Gastroesophageal sphincter (tissue), 4 donors: ENCODE results near the gene KIF26B. TPM values are rescaled to one million over a fixed set of nuclear protein-coding genes. Genes with fewer than 3 reads are reported as not detected.

Experiments used
- ATAC-seq: fragments of 150-250 bp; one replicate; pipeline ENCODE4 v1.9.1; 2016; ENCODE audit warnings: mild to moderate bottlenecking, moderate library complexity
- H3K27ac ChIP-seq, 4 donors: fragments of 200-600 bp; sonication (generic) in 3 of 4; 1 replicate in 3 of 4; 2 replicates in 1 of 4; pipeline ENCODE4 v1.5.1; 2016 to 2019
- H3K27me3 ChIP-seq: fragments of 200-600 bp; sonication (generic); one replicate; pipeline ENCODE4 v1.5.1; 2019
- H3K36me3 ChIP-seq, 2 donors: fragments of 200-600 bp; sonication (generic); one replicate each; pipeline ENCODE4 v1.5.1; 2019; ENCODE audit warnings: control low read depth in 1 of 2
- H3K4me1 ChIP-seq, 3 donors: fragments of 200-600 bp; sonication (generic); 1 replicate in 2 of 3; 2 replicates in 1 of 3; pipeline ENCODE4 v1.5.1; 2016 to 2019; ENCODE audit warnings: control low read depth in 2 of 3
- H3K4me3 ChIP-seq, 2 donors: fragments of 200-600 bp; sonication (generic); one replicate each; pipeline ENCODE4 v1.5.1; 2019; ENCODE audit warnings: mild to moderate bottlenecking in 1 of 2, moderate library complexity in 1 of 2
- H3K9me3 ChIP-seq, 3 donors: fragments of 200-600 bp; sonication (generic); one replicate each; pipeline ENCODE4 v1.5.1; 2017 to 2019; ENCODE audit warnings: control low read depth in 2 of 3
- CTCF ChIP-seq, 4 experiments: fragments of 200-600 bp in 2 of 4; fragments of 450-650 bp in 2 of 4; sonication (generic) in 1 of 4; IDR thresholded peaks; one replicate each; pipeline ENCODE4 v1.5.1; 2017 to 2019; ENCODE audit warnings: antibody characterized with exemption in 4 of 4, mild to moderate bottlenecking in 2 of 4, moderate library complexity in 2 of 4
- EP300 ChIP-seq: sonication (generic); formaldehyde crosslinking; IDR thresholded peaks from one replicate; pipeline ENCODE4 v1.6.1; 2017; ENCODE audit warnings: antibody characterized with exemption, mild to moderate bottlenecking
- POLR2A ChIP-seq, 2 donors: fragments of 450-650 bp; IDR thresholded peaks; one replicate each; pipeline ENCODE4 v1.6.1; 2017; ENCODE audit warnings: antibody characterized with exemption in 2 of 2, mild to moderate bottlenecking in 2 of 2, moderate library complexity in 1 of 2
- POLR2AphosphoS5 ChIP-seq: sonication (generic); formaldehyde crosslinking; IDR thresholded peaks from one replicate; pipeline ENCODE4 v1.6.1; 2017; ENCODE audit warnings: antibody characterized with exemption
- WGBS, 2 donors: methylation state at CpG; one replicate each; pipeline ENCODE4 v1.1.5; 2018; ENCODE audit warnings: low coverage in 1 of 2; 5-methylcytosine and 5-hydroxymethylcytosine counted together
- total RNA-seq, 4 donors: library from RNA; depleted of rRNA; stranded (reverse); fragments of >200 nt; gene quantifications; one replicate each; pipeline ENCODE4 v1.1.0, GENCODE V29; 2016

The KIF26B gene
- total RNA-seq, 4 donors from 2014 or later: 0.62 to 1.9 (median 0.97) TPM

DNA sequence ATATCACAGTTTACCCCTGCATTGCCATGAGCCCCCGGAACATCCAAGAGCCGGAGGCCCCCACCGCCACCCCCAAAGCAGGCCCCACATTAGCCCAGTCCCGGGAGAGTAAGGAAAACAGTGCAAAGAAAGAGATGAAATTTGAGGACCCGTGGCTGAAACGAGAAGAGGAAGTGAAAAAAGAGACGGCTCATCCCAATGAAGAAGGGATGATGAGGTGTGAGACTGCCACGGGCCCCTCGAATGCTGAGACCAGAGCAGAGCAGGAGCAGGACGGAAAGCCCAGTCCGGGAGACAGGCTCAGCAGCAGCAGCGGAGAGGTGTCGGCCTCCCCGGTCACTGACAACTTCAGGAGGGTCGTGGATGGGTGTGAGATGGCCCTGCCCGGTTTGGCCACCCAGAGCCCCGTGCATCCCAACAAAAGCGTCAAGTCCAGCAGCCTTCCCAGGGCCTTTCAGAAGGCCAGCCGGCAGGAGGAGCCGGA, 532.4 kb downstream of the KIF26B start:
- H3K36me3 ChIP-seq: no peaks in the 10 kb centered on the region
- H3K4me1 ChIP-seq: peaks cover 0 to 16% (median 9%) of the 10 kb centered on the region in 3 donors
- H3K9me3 ChIP-seq: no peaks in the 10 kb centered on the region
- H3K27ac ChIP-seq: no peak overlapping the region
- 76 to 81% methylated on average over 3 to 4 of the region's 20 CpGs for WGBS, 2 donors
- TF ChIP-seq POLR2A (IDR thresholded peaks at IDR 0.05) (no peak), EP300 (no peak), POLR2AphosphoS5 (no peak), CTCF (IDR thresholded peaks at IDR 0.05) (no peak)
- H3K27me3 ChIP-seq: no peaks in the 10 kb centered on the region
- no peak for ATAC-seq
- no peak overlapping the region for H3K4me3 ChIP-seq

- H3K36me3 ChIP-seq: no peaks in the 10 kb centered on the region
- H3K27me3 ChIP-seq: no peaks in the 10 kb centered on the region
- no peak for TF ChIP-seq CTCF (IDR thresholded peaks at IDR 0.05)
- peak in 1 of 2 donors; percentile 5 for TF ChIP-seq POLR2A (IDR thresholded peaks at IDR 0.05)
- no peak overlapping the region for H3K27ac ChIP-seq
- WGBS, 2 donors: no CpG with 5 or more reads among the region's 74 CpGs
- no peak for ATAC-seq
- H3K9me3 ChIP-seq: no peaks in the 10 kb centered on the region
- H3K4me1 ChIP-seq: peaks cover 0 to 15% (median 9%) of the 10 kb centered on the region in 3 donors
- H3K4me3 ChIP-seq: peak overlapping the region in 1 of 2 donors; percentile 38
Observed at GRCh38 chr1:245687636-245688535, 533.1 kb downstream of the KIF26B start.

DNA sequence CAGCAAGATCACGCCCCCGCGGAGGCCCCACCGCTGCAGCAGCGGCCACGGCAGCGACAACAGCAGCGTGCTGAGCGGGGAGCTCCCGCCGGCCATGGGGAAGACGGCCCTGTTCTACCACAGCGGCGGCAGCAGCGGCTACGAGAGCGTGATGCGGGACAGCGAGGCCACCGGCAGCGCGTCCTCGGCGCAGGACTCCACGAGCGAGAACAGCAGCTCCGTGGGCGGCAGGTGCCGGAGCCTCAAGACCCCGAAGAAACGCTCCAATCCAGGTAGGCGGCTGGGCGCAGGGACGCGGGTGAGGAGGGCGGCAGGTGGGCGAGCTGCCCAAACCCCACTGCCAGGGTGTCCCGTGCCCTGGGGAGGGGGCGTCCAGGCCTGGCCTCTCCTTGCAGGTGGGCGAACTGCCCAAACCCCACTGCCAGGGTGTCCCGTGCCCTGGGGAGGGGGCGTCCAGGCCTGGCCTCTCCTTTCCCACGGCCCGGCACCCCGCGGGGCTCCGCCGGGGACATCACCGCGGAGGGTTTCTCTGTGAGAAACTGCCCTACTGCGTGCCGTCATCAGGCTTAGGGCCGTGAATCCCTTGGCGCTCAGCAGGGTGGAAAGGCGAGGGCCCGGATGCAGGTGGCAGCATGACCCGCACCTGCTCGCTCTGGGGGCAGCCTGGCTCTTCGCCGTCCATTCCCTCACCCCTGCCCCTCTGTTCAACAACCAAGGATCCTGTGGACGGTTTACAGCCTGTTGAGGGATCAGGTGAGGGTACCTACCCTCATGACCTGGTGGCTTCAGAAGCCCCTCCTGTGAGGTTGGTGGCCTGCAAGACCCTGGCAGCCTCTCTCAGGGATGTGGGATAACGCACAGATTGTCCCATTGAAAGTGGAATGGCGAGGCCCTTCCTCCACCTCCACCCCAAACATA, 534.0 kb downstream of the KIF26B start:
- TF ChIP-seq EP300: no peak
- no peak overlapping the region for H3K27ac ChIP-seq
- H3K4me1 ChIP-seq: peaks cover 0 to 6% (median under 1%) of the 10 kb centered on the region in 3 donors
- peak; percentile 23 for ATAC-seq
- no peaks in the 10 kb centered on the region for H3K27me3 ChIP-seq
- no peaks in the 10 kb centered on the region for H3K36me3 ChIP-seq
- H3K4me3 ChIP-seq: peak overlapping the region in 1 of 2 donors; percentile 38
- 94 to 95% methylated on average over 3 to 4 of the region's 63 CpGs for WGBS, 2 donors
- H3K9me3 ChIP-seq: no peaks in the 10 kb centered on the region

DNA sequence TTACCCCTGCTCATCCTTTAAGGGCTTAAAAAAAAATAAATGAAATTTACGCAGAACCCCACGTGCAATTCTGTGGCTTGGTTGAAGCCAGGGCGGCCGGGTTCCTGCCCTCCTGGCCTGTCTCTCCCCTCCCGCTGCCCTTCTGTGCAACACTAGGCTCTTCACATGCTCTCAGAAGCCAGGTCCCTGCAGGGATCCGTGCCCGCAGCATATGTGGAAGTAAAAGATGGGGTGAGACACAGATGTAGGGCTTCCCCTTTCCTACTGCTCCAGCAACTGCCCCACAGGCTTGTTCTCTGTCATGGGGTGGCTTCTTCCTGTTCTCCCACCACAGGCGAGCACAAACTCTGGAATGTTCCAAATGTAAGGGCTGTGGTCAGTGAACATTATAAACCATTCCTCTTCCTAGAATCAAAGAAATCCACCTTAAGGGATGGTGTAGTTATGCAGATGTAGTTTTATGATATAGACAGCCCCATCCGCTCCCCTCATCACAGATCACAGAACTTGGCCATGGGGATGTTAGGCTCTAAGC, 535.4 kb downstream of the KIF26B start:
- Histone ChIP-seq H3K4me1 (no peaks in the 10 kb centered on the region), H3K36me3 (no peaks in the 10 kb centered on the region), H3K9me3 (no peaks in the 10 kb centered on the region), H3K4me3 (no peak overlapping the region), H3K27ac (no peak overlapping the region), H3K27me3 (no peaks in the 10 kb centered on the region)
- WGBS, 2 donors: 89 to 93% methylated on average over 6 to 9 of the region's 9 CpGs
- TF ChIP-seq EP300 (no peak), POLR2AphosphoS5 (no peak), POLR2A (IDR thresholded peaks at IDR 0.05) (no peak), CTCF (IDR thresholded peaks at IDR 0.05) (no peak)
- ATAC-seq: no peak

DNA sequence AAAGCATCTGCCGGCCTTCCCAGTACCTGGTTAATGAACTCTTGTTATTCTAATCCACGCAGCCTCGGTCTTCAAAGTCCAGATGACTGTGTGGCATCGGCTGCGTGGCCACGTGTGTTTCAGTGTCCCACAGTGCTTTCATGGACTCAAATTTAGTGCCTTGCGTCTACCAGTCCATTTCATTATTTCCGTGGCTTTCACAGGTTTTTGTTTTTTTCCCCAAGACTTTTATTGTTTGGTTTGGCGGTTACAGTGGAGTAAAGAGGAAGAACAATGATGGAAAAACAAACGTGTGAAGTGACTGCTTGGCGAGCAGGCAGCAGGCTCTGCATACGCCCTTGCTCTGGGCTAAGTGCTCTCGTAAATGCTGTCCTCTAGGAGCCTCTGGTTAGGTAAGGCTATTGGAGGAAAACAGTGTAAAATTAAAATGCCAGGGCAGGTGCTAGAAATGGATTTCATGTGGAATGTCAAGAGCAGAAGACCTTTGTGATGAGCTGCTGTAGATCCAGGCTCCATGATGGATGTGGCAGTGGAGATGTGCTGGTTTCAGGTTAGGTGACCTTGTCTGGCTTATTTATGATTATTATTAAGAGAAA, 536.3 kb downstream of the KIF26B start:
- no peak for TF ChIP-seq EP300
- 83 to 85% methylated on average over 11 to 13 of the region's 13 CpGs for WGBS, 2 donors
- Histone ChIP-seq H3K4me3 (no peak overlapping the region), H3K9me3 (peaks cover 0 to 4% (median 0%) of the 10 kb centered on the region in 3 donors), H3K36me3 (no peaks in the 10 kb centered on the region), H3K27ac (no peak overlapping the region), H3K27me3 (no peaks in the 10 kb centered on the region), H3K4me1 (no peaks in the 10 kb centered on the region)
- ATAC-seq: no peak
